Hepatocyte (in vitro differentiated cells): ENCODE measurements around the gene PPM1L. TPM values are rescaled to one million over a fixed set of nuclear protein-coding genes. Genes with fewer than 3 reads are reported as not detected.
"Not testable (repeated sequence)": the region's sequence is repeated elsewhere in the genome, so short reads cannot be mapped to it uniquely, and the experiment has no call there.

Experiments
- DNase-seq: peaks from one replicate; pipeline ENCODE4 v3.0.0-alpha.2; 2016; ENCODE audit warnings: low spot score
- H2AFZ ChIP-seq: fragments of 200-600 bp; sonication (generic); 2 replicates; pipeline ENCODE4 v1.6.0; 2016; ENCODE audit warnings: antibody characterized with exemption, mild to moderate bottlenecking
- H3K27ac ChIP-seq: fragments of 200-600 bp; sonication (generic); 2 replicates; pipeline ENCODE4 v1.5.1; 2016; ENCODE audit warnings: mild to moderate bottlenecking
- H3K27me3 ChIP-seq: fragments of 200-600 bp; sonication (generic); 2 replicates; pipeline ENCODE4 v1.6.1; 2016
- H3K36me3 ChIP-seq: fragments of 200-600 bp; sonication (generic); replicated peaks from 2 replicates; pipeline ENCODE4 v1.5.1; 2016; ENCODE audit warnings: low read depth; ENCODE audit not compliant: insufficient read depth
- H3K4me1 ChIP-seq: fragments of 200-600 bp; sonication (generic); 2 replicates; pipeline ENCODE4 v1.5.1; 2016; ENCODE audit warnings: mild to moderate bottlenecking, moderate library complexity; ENCODE audit not compliant: insufficient read depth
- H3K4me2 ChIP-seq: fragments of 200-600 bp; sonication (generic); 2 replicates; pipeline ENCODE4 v1.6.0; 2016
- H3K4me3 ChIP-seq: fragments of 200-600 bp; sonication (generic); 2 replicates; pipeline ENCODE4 v1.5.1; 2016; ENCODE audit warnings: mild to moderate bottlenecking
- H3K79me2 ChIP-seq: fragments of 200-600 bp; sonication (generic); 2 replicates; pipeline ENCODE4 v1.6.0; 2017; ENCODE audit warnings: mild to moderate bottlenecking
- H3K9me2 ChIP-seq: fragments of 200-600 bp; sonication (generic); replicated peaks from 2 replicates; pipeline ENCODE4 v1.6.0; 2017; ENCODE audit warnings: mild to moderate bottlenecking; ENCODE audit not compliant: insufficient read depth
- H3K9me3 ChIP-seq: fragments of 200-600 bp; sonication (generic); 2 replicates; pipeline ENCODE4 v1.5.1; 2016; ENCODE audit warnings: low read depth, mild to moderate bottlenecking
- H4K20me1 ChIP-seq: fragments of 200-600 bp; sonication (generic); 2 replicates; pipeline ENCODE4 v1.6.0; 2016; ENCODE audit warnings: mild to moderate bottlenecking; ENCODE audit not compliant: insufficient read depth, poor library complexity, severe bottlenecking
- EZH2 ChIP-seq: fragments of 200-600 bp; sonication (generic); IDR thresholded peaks from 2 replicates; pipeline ENCODE4 v1.6.1; 2016; ENCODE audit warnings: antibody characterized with exemption, mild to moderate bottlenecking, borderline replicate concordance
- EZH2phosphoT487 ChIP-seq: fragments of 200-600 bp; sonication (generic); IDR thresholded peaks from one replicate; pipeline ENCODE4 v1.6.1; 2018; ENCODE audit warnings: antibody characterized with exemption, mild to moderate bottlenecking, low read depth, moderate library complexity; ENCODE audit not compliant: unreplicated experiment, severe bottlenecking
- WGBS: methylation state at CpG from one replicate; pipeline ENCODE4 v1.1.6; 2016; ENCODE audit warnings: low lambda C conversion rate; ENCODE audit errors: missing lambda C conversion rate; 5-methylcytosine and 5-hydroxymethylcytosine counted together
- polyA plus RNA-seq: library from polyadenylated mRNA; unstranded; fragments of >200 nt; fragmentation: Nextera tagmentation; extraction: Ambion mirVana; gene quantifications from 2 replicates; pipeline ENCODE4 v1.2.1, GENCODE V29; 2016
- total RNA-seq: library from RNA; depleted of rRNA; stranded (reverse); fragments of >200 nt; gene quantifications from 2 replicates; pipeline ENCODE4 v1.2.3, GENCODE V29; 2014
- TF ChIP-seq, protein P1 (sequence below): fragments of 200-600 bp; sonication (generic); IDR thresholded peaks from 2 replicates; pipeline ENCODE4 v1.5.1; 2016; ENCODE audit warnings: antibody characterized with exemption, mild to moderate bottlenecking; ENCODE audit not compliant: poor library complexity

The PPM1L gene
- 13.1 and 13.6 TPM in 2 replicates for total RNA-seq
- polyA plus RNA-seq = 4.0 and 5.1 TPM in 2 replicates

DNA sequence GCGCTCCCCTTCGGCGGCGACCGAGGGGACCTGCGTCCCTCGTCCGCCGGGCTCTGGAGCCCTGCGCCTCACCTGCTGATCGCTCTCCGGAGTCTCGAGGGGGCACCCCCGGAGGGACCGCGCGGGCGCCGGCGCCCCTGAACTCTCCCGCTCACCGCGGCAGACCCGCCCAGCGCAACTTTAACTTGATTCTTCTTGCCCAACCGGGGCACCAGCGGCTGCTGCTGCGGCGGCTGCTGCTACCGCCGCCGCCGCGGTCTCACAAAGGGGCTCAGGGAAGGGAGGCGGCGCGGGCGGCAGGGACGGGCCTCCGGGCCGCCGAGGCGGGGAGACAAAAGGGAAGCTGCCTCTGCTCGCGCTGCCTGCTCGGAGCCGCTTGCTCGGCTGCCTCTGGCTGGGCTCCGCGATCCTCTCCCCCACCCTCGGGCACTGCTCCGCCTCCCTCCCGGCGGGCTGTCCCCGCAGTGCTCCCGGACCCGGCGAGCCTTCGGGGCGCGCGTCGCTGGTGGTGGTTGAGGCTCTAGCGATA is at the start of gene PPM1L:
Gene PPM1L, plus strand, starts transcription at position 456 of the 529 bp plus-strand sequence.
- H3K4me3 ChIP-seq = peak within 1 kb of the TSS; percentile 87
- peak within 1 kb of the TSS; percentile 97 for H2AFZ ChIP-seq
- no peaks in the 10 kb centered on the region for H3K27me3 ChIP-seq
- H3K79me2 ChIP-seq = peaks cover 30% of the 10 kb centered on the region
- no peaks in the 10 kb centered on the region for H3K9me3 ChIP-seq
- peak within 1 kb of the TSS; percentile 91 for H3K27ac ChIP-seq
- peak within 1 kb of the TSS; percentile 98 for H3K4me2 ChIP-seq
- H3K4me1 ChIP-seq = peaks cover 14% of the 10 kb centered on the region
- TF ChIP-seq EZH2 (no peak), EZH2phosphoT487 (no peak)
- TF ChIP-seq, protein P1, sequence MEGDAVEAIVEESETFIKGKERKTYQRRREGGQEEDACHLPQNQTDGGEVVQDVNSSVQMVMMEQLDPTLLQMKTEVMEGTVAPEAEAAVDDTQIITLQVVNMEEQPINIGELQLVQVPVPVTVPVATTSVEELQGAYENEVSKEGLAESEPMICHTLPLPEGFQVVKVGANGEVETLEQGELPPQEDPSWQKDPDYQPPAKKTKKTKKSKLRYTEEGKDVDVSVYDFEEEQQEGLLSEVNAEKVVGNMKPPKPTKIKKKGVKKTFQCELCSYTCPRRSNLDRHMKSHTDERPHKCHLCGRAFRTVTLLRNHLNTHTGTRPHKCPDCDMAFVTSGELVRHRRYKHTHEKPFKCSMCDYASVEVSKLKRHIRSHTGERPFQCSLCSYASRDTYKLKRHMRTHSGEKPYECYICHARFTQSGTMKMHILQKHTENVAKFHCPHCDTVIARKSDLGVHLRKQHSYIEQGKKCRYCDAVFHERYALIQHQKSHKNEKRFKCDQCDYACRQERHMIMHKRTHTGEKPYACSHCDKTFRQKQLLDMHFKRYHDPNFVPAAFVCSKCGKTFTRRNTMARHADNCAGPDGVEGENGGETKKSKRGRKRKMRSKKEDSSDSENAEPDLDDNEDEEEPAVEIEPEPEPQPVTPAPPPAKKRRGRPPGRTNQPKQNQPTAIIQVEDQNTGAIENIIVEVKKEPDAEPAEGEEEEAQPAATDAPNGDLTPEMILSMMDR = no peak
- H3K9me2 ChIP-seq = no peaks in the 10 kb centered on the region
- no peaks in the 10 kb centered on the region for H3K36me3 ChIP-seq
- DNase-seq = peak; percentile 76
- no peaks in the 10 kb centered on the region for H4K20me1 ChIP-seq
- 2% methylated on average over 49 of the region's 64 CpGs for WGBS

DNA sequence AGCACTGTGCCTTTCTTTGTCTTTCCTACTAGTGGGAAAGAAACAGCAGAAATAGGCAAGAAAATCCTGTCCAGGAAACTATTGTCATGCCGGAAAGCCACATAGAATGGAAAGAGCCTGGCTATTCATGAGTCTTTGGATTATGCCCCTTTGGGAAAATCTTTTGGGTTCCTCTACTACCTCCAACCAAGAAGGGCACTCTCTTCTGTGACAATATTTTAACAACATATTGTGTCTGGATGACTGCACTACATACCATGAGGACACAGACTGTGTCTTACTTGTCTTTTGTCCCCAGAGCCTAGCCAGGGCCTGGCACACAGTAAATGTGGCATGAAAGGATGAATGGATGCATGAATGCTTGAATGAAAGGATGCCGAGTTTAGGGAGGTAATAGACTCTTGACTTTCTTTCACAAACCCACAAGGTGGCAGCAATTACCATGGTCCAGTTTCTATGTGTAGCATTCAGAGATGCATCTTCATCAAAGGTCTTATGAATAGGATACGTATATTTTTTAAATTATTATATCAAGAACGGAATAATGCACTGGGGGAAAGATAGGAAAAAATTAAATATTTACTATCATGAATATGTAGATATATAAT is 48.7 kb upstream of the PPM1L start:
- 36% methylated on average over 4 of the region's 4 CpGs for WGBS
- no peak overlapping the region for H3K27ac ChIP-seq
- H3K27me3 ChIP-seq = no peaks in the 10 kb centered on the region
- H2AFZ ChIP-seq = no peak overlapping the region
- H3K9me3 ChIP-seq = no peaks in the 10 kb centered on the region
- no peaks in the 10 kb centered on the region for H3K4me1 ChIP-seq
- H3K4me2 ChIP-seq = no peak overlapping the region
- H3K36me3 ChIP-seq = no peaks in the 10 kb centered on the region
- TF ChIP-seq, protein P1 = peak; percentile 72
- no peak for TF ChIP-seq EZH2
- no peaks in the 10 kb centered on the region for H3K9me2 ChIP-seq
- peak; percentile 70 for DNase-seq
- H3K4me3 ChIP-seq = no peak overlapping the region
- no peaks in the 10 kb centered on the region for H3K79me2 ChIP-seq
- no peaks in the 10 kb centered on the region for H4K20me1 ChIP-seq

DNA sequence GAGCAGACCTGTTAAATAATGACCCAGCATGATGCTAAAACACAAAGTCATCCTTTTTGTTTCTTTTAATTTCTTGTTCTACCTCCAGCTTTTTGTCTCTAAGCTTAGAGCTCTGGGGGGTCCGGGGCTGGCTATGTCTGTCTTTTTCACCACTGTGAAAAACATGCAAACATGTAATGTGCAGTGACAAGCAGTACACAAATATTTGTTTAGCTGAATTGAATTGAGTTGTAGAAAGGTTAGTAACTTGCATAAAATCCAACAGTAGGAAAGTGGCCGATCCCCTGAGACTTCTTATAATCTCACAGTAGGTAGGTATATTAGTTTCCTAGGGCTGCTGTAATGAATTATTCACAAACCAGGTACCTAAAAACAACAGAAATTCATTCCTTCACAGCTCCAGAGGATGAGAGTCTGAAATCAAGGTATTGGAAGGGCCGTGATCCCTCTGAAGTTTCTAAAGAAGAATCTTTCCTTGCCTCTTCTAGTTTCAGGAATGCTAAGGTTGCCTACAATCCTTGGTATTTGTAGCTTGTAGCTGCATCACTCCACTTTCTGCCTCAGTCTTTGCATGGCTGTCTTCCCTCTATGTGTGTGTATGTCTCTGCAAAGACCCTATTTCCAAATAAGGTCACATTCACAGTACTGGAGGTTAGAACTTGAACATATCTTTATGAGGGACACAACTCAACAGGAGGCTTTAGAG is 46.4 kb upstream of the PPM1L start:
- Histone ChIP-seq H3K9me3 (no peaks in the 10 kb centered on the region), H3K4me2 (no peak overlapping the region), H2AFZ (no peak overlapping the region), H3K9me2 (no peaks in the 10 kb centered on the region), H3K27me3 (no peaks in the 10 kb centered on the region), H3K27ac (no peak overlapping the region), H4K20me1 (no peaks in the 10 kb centered on the region), H3K4me1 (no peaks in the 10 kb centered on the region), H3K79me2 (no peaks in the 10 kb centered on the region), H3K36me3 (no peaks in the 10 kb centered on the region), H3K4me3 (no peak overlapping the region)
- 91% methylated on average over 3 of the region's 3 CpGs for WGBS
- DNase-seq = no peak
- TF ChIP-seq EZH2phosphoT487 (no peak), EZH2 (no peak)
- TF ChIP-seq, protein P1 = no peak

DNA sequence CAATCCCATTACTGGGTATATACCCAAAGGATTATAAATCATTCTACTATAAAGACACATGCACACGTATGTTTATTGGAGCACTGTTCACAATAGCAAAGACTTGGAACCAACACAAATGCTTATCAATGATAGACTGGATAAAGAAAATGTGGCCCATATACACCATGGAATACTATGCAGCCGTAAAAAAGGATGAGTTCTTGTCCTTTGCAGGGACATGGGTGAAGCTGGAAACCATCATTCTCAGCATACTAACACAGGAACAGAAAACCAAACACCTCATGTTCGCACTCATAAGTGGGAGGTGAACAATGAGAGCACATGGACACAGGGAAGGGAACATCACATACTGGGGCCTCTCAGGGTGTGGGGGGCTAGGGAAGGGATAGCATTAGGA is 42.9 kb upstream of the PPM1L start:
- not testable (repeated sequence) for H3K9me3 ChIP-seq, H3K4me3 ChIP-seq, H3K27me3 ChIP-seq, H3K27ac ChIP-seq, DNase-seq, H3K79me2 ChIP-seq, H2AFZ ChIP-seq, H3K4me1 ChIP-seq, H4K20me1 ChIP-seq, H3K4me2 ChIP-seq, H3K9me2 ChIP-seq, H3K36me3 ChIP-seq
- 94% methylated on average over 3 of the region's 3 CpGs for WGBS
